GM23338 (cell line): ENCODE measurements around the gene SH2D5. TPM values are rescaled to one million over a fixed set of nuclear protein-coding genes. Genes with fewer than 3 reads are reported as not detected.

Experiments used
- ATAC-seq: fragments of 200-7000 bp; cut with Tn5 transposase; 3 replicates; pipeline ENCODE4 v1.9.1; 2020
- DNase-seq: peaks from one replicate; pipeline ENCODE4 v3.0.0-alpha.2; 2015; ENCODE audit warnings: low spot score
- H2AFZ ChIP-seq: fragments of 200-600 bp; sonication (generic); 2 replicates; pipeline ENCODE4 v1.8.0; 2016; ENCODE audit warnings: antibody characterized with exemption, mild to moderate bottlenecking, moderate library complexity
- H3F3A ChIP-seq: fragments of 200-600 bp; sonication (generic); replicated peaks from 2 replicates; pipeline ENCODE4 v1.8.0; 2017; ENCODE audit warnings: antibody characterized with exemption, mixed run types, low read depth
- H3K27ac ChIP-seq: fragments of 200-600 bp; sonication (generic); 2 replicates; pipeline ENCODE4 v1.6.1; 2016; ENCODE audit warnings: low read depth
- H3K27me3 ChIP-seq: fragments of 200-600 bp; sonication (generic); 2 replicates; pipeline ENCODE4 v1.8.0; 2016; ENCODE audit warnings: mild to moderate bottlenecking, mixed run types, moderate library complexity; ENCODE audit not compliant: insufficient read depth
- H3K36me3 ChIP-seq: fragments of 200-600 bp; sonication (generic); 2 replicates; pipeline ENCODE4 v1.8.0; 2016; ENCODE audit warnings: mild to moderate bottlenecking; ENCODE audit not compliant: insufficient read depth
- H3K4me1 ChIP-seq: fragments of 200-600 bp; sonication (generic); 2 replicates; pipeline ENCODE4 v1.8.0; 2016; ENCODE audit warnings: mild to moderate bottlenecking, moderate library complexity; ENCODE audit not compliant: insufficient read depth
- H3K4me2 ChIP-seq: fragments of 200-600 bp; sonication (generic); 2 replicates; pipeline ENCODE4 v1.7.1; 2017; ENCODE audit warnings: mixed run types
- H3K4me3 ChIP-seq: fragments of 200-600 bp; sonication (generic); 2 replicates; pipeline ENCODE4 v1.6.1; 2016; ENCODE audit warnings: mixed run types
- H3K79me2 ChIP-seq: fragments of 200-600 bp; sonication (generic); replicated peaks from 2 replicates; pipeline ENCODE4 v1.8.0; 2017; ENCODE audit warnings: mild to moderate bottlenecking; ENCODE audit not compliant: insufficient read depth
- H3K9me2 ChIP-seq: fragments of 200-600 bp; sonication (generic); 2 replicates; pipeline ENCODE4 v1.8.0; 2017; ENCODE audit not compliant: insufficient read depth
- H4K20me1 ChIP-seq: fragments of 200-600 bp; sonication (generic); replicated peaks from 2 replicates; pipeline ENCODE4 v1.8.0; 2017; ENCODE audit warnings: mild to moderate bottlenecking; ENCODE audit not compliant: insufficient read depth
- H3K27ac Mint-ChIP-seq: 2 replicates; pipeline ENCODE4 v1.8.0; 2020; ENCODE audit warnings: inconsistent platforms, mild to moderate bottlenecking, moderate library complexity, mixed read lengths
- H3K27me3 Mint-ChIP-seq: 3 replicates; pipeline ENCODE4 v1.8.0; 2022; ENCODE audit warnings: low read depth, mild to moderate bottlenecking, moderate library complexity, mixed read lengths, inconsistent platforms; ENCODE audit not compliant: insufficient read depth, poor library complexity
- H3K36me3 Mint-ChIP-seq: 3 replicates; pipeline ENCODE4 v1.8.0; 2021; ENCODE audit warnings: low read depth, mild to moderate bottlenecking, inconsistent platforms, moderate library complexity, mixed read lengths
- H3K4me1 Mint-ChIP-seq: 3 replicates; pipeline ENCODE4 v1.8.0; 2020; ENCODE audit warnings: mild to moderate bottlenecking, inconsistent platforms, mixed read lengths
- H3K4me3 Mint-ChIP-seq: 3 replicates; pipeline ENCODE4 v1.8.0; 2021; ENCODE audit warnings: moderate library complexity, mild to moderate bottlenecking, inconsistent platforms, mixed read lengths
- H3K9me3 Mint-ChIP-seq: 3 replicates; pipeline ENCODE4 v1.8.0; 2020; ENCODE audit warnings: moderate library complexity, mild to moderate bottlenecking, inconsistent platforms, mixed read lengths
- CREB1 ChIP-seq: fragments of 250-450 bp; sonication (Bioruptor Pico); IDR thresholded peaks from 2 replicates; pipeline ENCODE4 v1.5.0; 2020; ENCODE audit warnings: low read depth, mild to moderate bottlenecking, moderate library complexity
- CTCF ChIP-seq, 2 experiments: fragments of 200-600 bp in 1 of 2; sonication (generic) in 1 of 2; conservative IDR thresholded peaks; 2 replicates each; pipeline versions ENCODE4 v1.5.1 to v1.6.1; 2016 to 2017; ENCODE audit warnings: antibody characterized with exemption in 2 of 2, low read depth in 2 of 2, mild to moderate bottlenecking in 2 of 2, moderate library complexity in 1 of 2
- ETS1 ChIP-seq: IDR thresholded peaks from 2 replicates; pipeline ENCODE4 v1.6.1; 2016; ENCODE audit warnings: antibody characterized with exemption
- EZH2 ChIP-seq: fragments of 200-600 bp; sonication (generic); IDR thresholded peaks from one replicate; pipeline ENCODE4 v1.8.0; 2017; ENCODE audit warnings: antibody characterized with exemption, mild to moderate bottlenecking, low read depth; ENCODE audit not compliant: unreplicated experiment
- EZH2phosphoT487 ChIP-seq: fragments of 200-600 bp; sonication (generic); IDR thresholded peaks from one replicate; pipeline ENCODE4 v1.8.1; 2018; ENCODE audit warnings: antibody characterized with exemption; ENCODE audit not compliant: unreplicated experiment
- JUNB ChIP-seq: IDR thresholded peaks from one replicate; pipeline ENCODE4 v1.6.1; 2016; ENCODE audit warnings: antibody characterized with exemption; ENCODE audit not compliant: unreplicated experiment
- NANOG ChIP-seq: IDR thresholded peaks from 2 replicates; pipeline ENCODE4 v1.6.1; 2016; ENCODE audit warnings: antibody characterized with exemption, borderline replicate concordance
- POLR2AphosphoS5 ChIP-seq: IDR thresholded peaks from 2 replicates; pipeline ENCODE4 v1.6.1; 2016; ENCODE audit warnings: antibody characterized with exemption, low read depth
- REST ChIP-seq: IDR thresholded peaks from one replicate; pipeline ENCODE4 v1.6.1; 2018; ENCODE audit warnings: antibody characterized with exemption; ENCODE audit not compliant: unreplicated experiment
- STAT1 ChIP-seq: IDR thresholded peaks from one replicate; pipeline ENCODE4 v1.6.1; 2016; ENCODE audit warnings: antibody characterized with exemption; ENCODE audit not compliant: unreplicated experiment
- ZNF114 ChIP-seq: fragments of 250-450 bp; sonication (Bioruptor Pico); IDR thresholded peaks from 2 replicates; pipeline ENCODE4 v1.5.0; 2020; ENCODE audit warnings: mild to moderate bottlenecking, moderate library complexity
- ZNF331 ChIP-seq: fragments of 250-450 bp; sonication (Bioruptor Pico); IDR thresholded peaks from 2 replicates; pipeline ENCODE4 v1.5.0; 2020; ENCODE audit warnings: low read depth, mild to moderate bottlenecking, moderate library complexity
- ZNF462 ChIP-seq: fragments of 250-450 bp; sonication (Bioruptor Pico); IDR thresholded peaks from 2 replicates; pipeline ENCODE4 v1.5.0; 2020; ENCODE audit warnings: mild to moderate bottlenecking, moderate library complexity
- polyA plus RNA-seq: library from polyadenylated mRNA; unstranded; fragments of >200 nt; fragmentation: Nextera tagmentation; extraction: Ambion mirVana; gene quantifications from 2 replicates; pipeline ENCODE4 v1.2.1, GENCODE V29; 2016
- total RNA-seq: library from RNA; depleted of rRNA; stranded (reverse); fragments of >200 nt; shearing (Covaris generic); gene quantifications from 2 replicates; pipeline ENCODE4 v1.2.3, GENCODE V29; 2014

Gene SH2D5
- total and polyA plus RNA-seq, 2 experiments from 2014 or later: 5.0 to 24.8 TPM

GRCh38 chr1:20735581-20736111 is 3.1 kb upstream of the SH2D5 start:
- peaks cover 16% of the 10 kb centered on the region; the same call in 1 of the 2 replicates for H3F3A ChIP-seq
- no peaks in the 10 kb centered on the region for H4K20me1 ChIP-seq
- 0 out of 2 replicates have a peak, but pooled peaks cover 5% of the 10 kb centered on the region for H3K36me3 ChIP-seq
- ATAC-seq (no peak), DNase-seq (no peak)
- H3K27ac ChIP-seq: no peak overlapping the region
- no peak overlapping the region for H3K27ac Mint-ChIP-seq
- peaks cover 1% of the 10 kb centered on the region for H3K4me1 Mint-ChIP-seq
- H3K4me3 ChIP-seq: no peak overlapping the region
- H3K4me2 ChIP-seq: no peak overlapping the region
- no peaks in the 10 kb centered on the region for H3K79me2 ChIP-seq
- no peaks in the 10 kb centered on the region for H3K9me3 Mint-ChIP-seq
- no peak overlapping the region for H3K4me3 Mint-ChIP-seq
- no peaks in the 10 kb centered on the region; the same call in 1 of the 3 replicates for H3K36me3 Mint-ChIP-seq
- H3K9me2 ChIP-seq: no peaks in the 10 kb centered on the region
- peaks cover 17% of the 10 kb centered on the region for H3K4me1 ChIP-seq
- peaks cover 32% of the 10 kb centered on the region for H3K27me3 ChIP-seq
- H3K27me3 Mint-ChIP-seq: peaks cover 34% of the 10 kb centered on the region
- H2AFZ ChIP-seq: no peak overlapping the region
- TF ChIP-seq EZH2phosphoT487 (no peak), EZH2 (no peak), NANOG (no peak), CREB1 (CRISPR knock-in tag) (no peak), ETS1 (no peak), POLR2AphosphoS5 (no peak), STAT1 (no peak), ZNF114 (CRISPR knock-in tag) (no peak), REST (no peak), CTCF (conservative IDR thresholded peaks at IDR 0.05; ENCODE audit: low read depth in 2 of 2) (no peak), ZNF462 (CRISPR knock-in tag) (no peak), JUNB (no peak), ZNF331 (CRISPR knock-in tag) (no peak)
